GM10266 (cell line): Measurements from ENCODE around the gene MIP.

ENCODE experiments used
- DNase-seq: peaks from one replicate; pipeline ENCODE4 v3.0.0; 2012; ENCODE audit errors: extremely low spot score
- TF ChIP-seq, protein P1 (sequence below): IDR thresholded peaks from 2 replicates; pipeline ENCODE4 v1.5.1; 2012; ENCODE audit warnings: mild to moderate bottlenecking, low read depth; ENCODE audit not compliant: control insufficient read depth, insufficient read depth; ENCODE audit errors: missing control alignments

Gene MIP

DNA sequence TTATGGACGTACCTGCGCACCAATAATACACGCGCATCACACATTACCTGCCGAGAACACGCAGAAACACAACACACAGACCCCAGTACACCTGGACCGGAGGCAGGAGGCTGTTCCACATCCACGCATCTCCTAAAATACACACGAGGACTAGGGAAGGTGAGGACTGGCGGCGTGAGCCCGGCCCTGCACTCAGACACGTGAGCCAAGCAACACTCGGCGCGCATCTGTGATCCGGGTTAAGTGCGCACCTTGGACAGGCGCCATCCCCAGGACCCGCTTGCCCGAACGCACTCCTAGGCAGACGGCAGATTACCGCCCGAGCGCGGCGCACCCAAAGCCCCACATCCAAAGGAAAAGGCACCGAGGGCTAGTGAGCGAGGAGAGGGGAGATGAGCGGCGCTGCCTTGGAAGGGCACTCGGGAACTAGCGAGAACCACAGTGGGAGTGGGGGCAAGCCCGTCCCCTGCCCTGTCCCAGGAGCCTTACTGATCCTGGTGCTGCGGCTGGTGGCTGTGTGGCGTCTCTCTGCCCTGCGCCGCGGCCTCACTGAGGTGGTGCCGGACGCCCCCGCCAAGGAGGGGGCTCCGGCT is 33.1 kb upstream of the MIP start:
- TF ChIP-seq, protein P1, sequence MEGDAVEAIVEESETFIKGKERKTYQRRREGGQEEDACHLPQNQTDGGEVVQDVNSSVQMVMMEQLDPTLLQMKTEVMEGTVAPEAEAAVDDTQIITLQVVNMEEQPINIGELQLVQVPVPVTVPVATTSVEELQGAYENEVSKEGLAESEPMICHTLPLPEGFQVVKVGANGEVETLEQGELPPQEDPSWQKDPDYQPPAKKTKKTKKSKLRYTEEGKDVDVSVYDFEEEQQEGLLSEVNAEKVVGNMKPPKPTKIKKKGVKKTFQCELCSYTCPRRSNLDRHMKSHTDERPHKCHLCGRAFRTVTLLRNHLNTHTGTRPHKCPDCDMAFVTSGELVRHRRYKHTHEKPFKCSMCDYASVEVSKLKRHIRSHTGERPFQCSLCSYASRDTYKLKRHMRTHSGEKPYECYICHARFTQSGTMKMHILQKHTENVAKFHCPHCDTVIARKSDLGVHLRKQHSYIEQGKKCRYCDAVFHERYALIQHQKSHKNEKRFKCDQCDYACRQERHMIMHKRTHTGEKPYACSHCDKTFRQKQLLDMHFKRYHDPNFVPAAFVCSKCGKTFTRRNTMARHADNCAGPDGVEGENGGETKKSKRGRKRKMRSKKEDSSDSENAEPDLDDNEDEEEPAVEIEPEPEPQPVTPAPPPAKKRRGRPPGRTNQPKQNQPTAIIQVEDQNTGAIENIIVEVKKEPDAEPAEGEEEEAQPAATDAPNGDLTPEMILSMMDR: no peak
- DNase-seq: peak; percentile 38

DNA sequence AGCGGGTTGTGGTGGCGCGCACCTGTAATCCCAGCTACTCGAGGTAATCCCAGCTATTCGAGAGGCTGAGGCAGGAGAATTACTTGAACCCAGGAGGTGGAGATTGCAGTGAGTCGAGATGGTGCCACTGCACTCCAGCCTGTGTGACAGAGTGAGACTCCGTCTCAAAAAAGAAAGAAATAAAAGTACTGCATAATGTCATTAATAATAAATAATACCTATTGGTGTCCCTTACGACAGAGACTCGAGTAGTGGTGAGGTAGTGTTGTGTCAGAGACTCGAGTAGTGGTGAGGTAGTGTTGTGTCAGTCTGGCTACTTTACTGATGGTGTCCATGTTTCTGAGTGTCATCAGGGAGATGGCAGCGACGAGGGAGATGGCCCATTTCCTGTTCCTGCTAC is 32.2 kb upstream of the MIP start:
- TF ChIP-seq, protein P1: no peak
- DNase-seq: no peak

- TF ChIP-seq, protein P1: no peak
- no peak for DNase-seq
Observed at GRCh38 chr12:56484566-56484965, 30.1 kb upstream of the MIP start.

- TF ChIP-seq, protein P1: no peak
- no peak for DNase-seq
Observed at GRCh38 chr12:56479625-56480024, 25.2 kb upstream of the MIP start.

- TF ChIP-seq, protein P1: no peak
- DNase-seq: no peak
Observed at GRCh38 chr12:56477521-56478225, 23.2 kb upstream of the MIP start.

- TF ChIP-seq, protein P1: no peak
- DNase-seq: no peak
Observed at GRCh38 chr12:56476972-56477432, 22.5 kb upstream of the MIP start.

DNA sequence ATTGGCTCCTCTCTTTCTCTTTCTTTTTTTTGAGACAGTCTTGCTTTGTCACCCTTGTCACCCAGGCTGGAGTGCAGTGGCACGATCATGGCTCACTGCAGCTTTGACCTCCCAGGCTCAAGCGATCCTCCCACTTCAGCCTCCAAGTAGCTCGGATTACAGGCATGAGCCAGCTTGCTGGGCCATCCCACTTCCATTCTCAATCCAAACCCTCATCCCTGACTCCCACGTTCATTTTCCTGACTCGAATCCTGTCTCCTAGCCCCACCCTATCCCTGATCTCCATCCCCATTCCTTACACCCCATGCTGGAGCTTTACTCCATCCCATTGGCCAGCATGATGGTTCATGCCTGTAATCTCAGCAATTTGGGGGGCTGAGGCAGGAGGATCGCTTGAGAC is 21.7 kb upstream of the MIP start:
- DNase-seq: no peak
- TF ChIP-seq, protein P1: no peak
